Neuronal stem cell (in vitro differentiated cells): ENCODE results near the gene OPTC.

Experiments
- DNase-seq: peaks from one replicate; pipeline ENCODE4 v3.0.0-alpha.2; 2013; ENCODE audit warnings: low spot score
- H2AFZ ChIP-seq: one replicate; pipeline ENCODE4 v1.6.1; 2013; ENCODE audit warnings: mild to moderate bottlenecking, low read length, inconsistent platforms
- H2AK5ac ChIP-seq: 2 replicates; pipeline ENCODE4 v1.6.1; 2013; ENCODE audit warnings: low read depth, mild to moderate bottlenecking, inconsistent platforms, low read length, moderate library complexity, mixed read lengths
- H2BK120ac ChIP-seq: 2 replicates; pipeline ENCODE4 v1.6.1; 2013; ENCODE audit warnings: low read depth, mild to moderate bottlenecking, inconsistent platforms, low read length, moderate library complexity, mixed read lengths
- H2BK12ac ChIP-seq: one replicate; pipeline ENCODE4 v1.6.1; 2013; ENCODE audit warnings: low read length, inconsistent platforms
- H2BK15ac ChIP-seq: 2 replicates; pipeline ENCODE4 v1.6.1; 2013; ENCODE audit warnings: mild to moderate bottlenecking, low read length, inconsistent platforms, mixed read lengths
- H2BK5ac ChIP-seq: one replicate; pipeline ENCODE4 v1.6.1; 2013; ENCODE audit warnings: inconsistent platforms, mild to moderate bottlenecking, low read length, moderate library complexity
- H3K14ac ChIP-seq: one replicate; pipeline ENCODE4 v1.6.1; 2013; ENCODE audit warnings: low read length, inconsistent platforms
- H3K18ac ChIP-seq: 2 replicates; pipeline ENCODE4 v1.6.1; 2013; ENCODE audit warnings: low read length, inconsistent platforms
- H3K23ac ChIP-seq: 2 replicates; pipeline ENCODE4 v1.6.1; 2013; ENCODE audit warnings: low read depth, mild to moderate bottlenecking, mixed read lengths, low read length, inconsistent platforms; ENCODE audit not compliant: poor library complexity
- H3K27ac ChIP-seq: replicated peaks from 3 replicates; pipeline ENCODE4 v1.5.1; 2013; ENCODE audit warnings: low read length, inconsistent platforms
- H3K27me3 ChIP-seq, 3 experiments: 2 replicates each; pipeline ENCODE4 v1.6.1; 2013; ENCODE audit warnings: low read length in 3 of 3, mild to moderate bottlenecking in 2 of 3, inconsistent platforms in 1 of 3, low read depth in 1 of 3, mixed read lengths in 1 of 3, moderate library complexity in 1 of 3; ENCODE audit not compliant: control insufficient read depth in 3 of 3, insufficient read depth in 3 of 3
- H3K36me3 ChIP-seq, 2 donors: replicated peaks in 1 of 2; 2 replicates each; pipeline ENCODE4 v1.6.1; 2013; ENCODE audit warnings: low read length in 2 of 2; ENCODE audit not compliant: control insufficient read depth in 2 of 2, insufficient read depth in 2 of 2
- H3K4ac ChIP-seq: 2 replicates; pipeline ENCODE4 v1.6.1; 2013; ENCODE audit warnings: inconsistent platforms, mild to moderate bottlenecking, low read length, moderate library complexity
- H3K4me1 ChIP-seq, 2 donors: 1 replicate in 1 of 2; 2 replicates in 1 of 2; pipeline ENCODE4 v1.6.1; 2013; ENCODE audit warnings: low read length in 2 of 2, low read depth in 1 of 2; ENCODE audit not compliant: control insufficient read depth in 2 of 2, insufficient read depth in 1 of 2
- H3K4me2 ChIP-seq: one replicate; pipeline ENCODE4 v1.6.1; 2013; ENCODE audit warnings: mild to moderate bottlenecking, low read length, inconsistent platforms; ENCODE audit not compliant: insufficient read depth, poor library complexity, severe bottlenecking
- H3K4me3 ChIP-seq, 2 donors: 2 replicates each; pipeline ENCODE4 v1.5.1; 2013; ENCODE audit warnings: low read length in 2 of 2, mild to moderate bottlenecking in 2 of 2, inconsistent platforms in 1 of 2, moderate library complexity in 1 of 2
- H3K79me1 ChIP-seq: one replicate; pipeline ENCODE4 v1.6.1; 2013; ENCODE audit warnings: low read depth, mild to moderate bottlenecking, inconsistent platforms, low read length, moderate library complexity
- H3K9ac ChIP-seq: one replicate; pipeline ENCODE4 v1.6.1; 2013; ENCODE audit warnings: mild to moderate bottlenecking, low read depth, low read length, inconsistent platforms; ENCODE audit not compliant: poor library complexity
- H3K9me3 ChIP-seq, 2 donors: replicated peaks in 1 of 2; 2 replicates each; pipeline versions ENCODE3 to v1.6.1; 2013; ENCODE audit warnings: low read length in 2 of 2, mild to moderate bottlenecking in 2 of 2, inconsistent platforms in 1 of 2, low read depth in 1 of 2, mixed read lengths in 1 of 2, moderate library complexity in 1 of 2; ENCODE audit not compliant: control insufficient read depth in 2 of 2, insufficient read depth in 1 of 2
- H4K8ac ChIP-seq: one replicate; pipeline ENCODE4 v1.6.1; 2013; ENCODE audit warnings: low read depth, mild to moderate bottlenecking, inconsistent platforms, low read length, moderate library complexity
- H4K91ac ChIP-seq: one replicate; pipeline ENCODE4 v1.6.1; 2013; ENCODE audit warnings: low read length, low read depth, mild to moderate bottlenecking, inconsistent platforms; ENCODE audit not compliant: poor library complexity
- WGBS, 2 donors: extraction: QIAGEN DNeasy Blood & Tissue Kit; methylation state at CpG; one replicate each; pipeline ENCODE4 v1.1.7; 2013; ENCODE audit warnings: missing lambda C conversion rate in 2 of 2, mixed read lengths in 1 of 2; ENCODE audit not compliant: insufficient read length in 2 of 2, insufficient replicate concordance in 1 of 2; ENCODE audit errors: extremely low coverage in 2 of 2; 5-methylcytosine and 5-hydroxymethylcytosine counted together

The OPTC gene

DNA sequence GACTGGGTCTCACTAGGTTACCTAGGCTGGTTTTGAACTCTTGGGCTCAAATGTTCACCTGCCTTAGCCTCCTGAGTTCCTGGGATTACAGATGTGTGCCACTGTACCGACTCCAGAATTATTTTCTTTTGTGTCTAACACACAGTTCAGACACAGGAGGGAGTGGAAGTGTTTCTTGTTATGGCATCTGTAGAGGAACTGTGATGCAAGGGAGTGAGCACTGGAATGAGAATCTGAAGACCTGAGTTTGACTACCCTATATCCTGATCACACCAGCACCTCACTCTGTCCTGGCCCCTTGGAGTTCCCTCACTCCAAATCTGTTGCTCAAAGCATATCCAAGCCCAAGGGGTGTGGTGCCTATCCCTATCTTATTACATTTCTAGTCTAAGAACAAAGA, 15.2 kb downstream of the OPTC start:
- Histone ChIP-seq H2BK5ac (no peak overlapping the region), H3K4me2 (no peak overlapping the region), H2BK120ac (no peak overlapping the region), H3K4ac (no peak overlapping the region), H3K27ac (no peak overlapping the region), H3K23ac (no peak overlapping the region), H3K9me3 (no peaks in the 10 kb centered on the region), H2AFZ (peak overlapping the region; percentile 93), H3K4me3 (no peak overlapping the region), H3K4me1 (peaks cover 42 to 49% of the 10 kb centered on the region in 2 donors), H4K8ac (no peak overlapping the region), H2BK15ac (no peak overlapping the region), H3K27me3 (no peaks in the 10 kb centered on the region), H2AK5ac (no peak overlapping the region), H3K14ac (no peak overlapping the region), H3K18ac (no peak overlapping the region), H3K36me3 (no peaks in the 10 kb centered on the region), H4K91ac (no peak overlapping the region), H3K9ac (no peak overlapping the region), H3K79me1 (no peaks in the 10 kb centered on the region), H2BK12ac (no peak overlapping the region)
- no CpG with 5 or more reads among the region's 1 CpG for WGBS, 2 donors
- no peak for DNase-seq

DNA sequence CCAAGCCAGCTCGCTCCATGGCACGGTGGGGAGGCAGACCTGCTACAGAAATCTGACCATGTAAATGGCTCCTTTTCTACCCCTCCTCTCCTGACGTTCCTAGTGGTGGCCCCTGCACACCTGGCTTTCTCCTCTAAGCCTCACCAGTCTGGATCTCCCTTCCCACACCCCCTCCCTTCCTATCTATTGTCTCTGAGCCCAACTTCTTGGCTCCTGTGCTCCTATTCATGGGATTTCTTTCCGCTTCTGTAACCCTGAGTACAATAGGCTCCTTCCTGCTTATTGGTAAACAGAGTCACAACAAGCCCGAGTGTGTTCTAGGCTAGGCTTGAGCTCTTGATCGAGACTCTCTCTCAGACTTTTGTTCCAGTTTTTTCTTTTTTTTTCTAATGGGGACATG, 17.6 kb downstream of the OPTC start:
- no peak overlapping the region for H2BK120ac ChIP-seq
- no peak overlapping the region for H3K4me2 ChIP-seq
- H3K18ac ChIP-seq: no peak overlapping the region
- H4K91ac ChIP-seq: no peak overlapping the region
- no peak overlapping the region for H3K14ac ChIP-seq
- no peaks in the 10 kb centered on the region for H3K36me3 ChIP-seq
- no peak overlapping the region for H2AFZ ChIP-seq
- H2BK12ac ChIP-seq: no peak overlapping the region
- no peak overlapping the region for H3K23ac ChIP-seq
- no peaks in the 10 kb centered on the region for H3K79me1 ChIP-seq
- peaks cover 0 to 9% (median 0%) of the 10 kb centered on the region in 3 experiments for H3K27me3 ChIP-seq
- H4K8ac ChIP-seq: no peak overlapping the region
- no peak overlapping the region for H2BK5ac ChIP-seq
- H3K4me3 ChIP-seq: no peak overlapping the region
- peaks cover 48 to 58% of the 10 kb centered on the region in 2 donors for H3K4me1 ChIP-seq
- no peaks in the 10 kb centered on the region for H3K9me3 ChIP-seq
- no CpG with 5 or more reads among the region's 6 CpGs for WGBS, 2 donors
- DNase-seq: no peak
- no peak overlapping the region for H2AK5ac ChIP-seq
- H3K4ac ChIP-seq: no peak overlapping the region
- peak overlapping the region; percentile 24 for H3K9ac ChIP-seq
- no peak overlapping the region for H2BK15ac ChIP-seq
- H3K27ac ChIP-seq: no peak overlapping the region

DNA sequence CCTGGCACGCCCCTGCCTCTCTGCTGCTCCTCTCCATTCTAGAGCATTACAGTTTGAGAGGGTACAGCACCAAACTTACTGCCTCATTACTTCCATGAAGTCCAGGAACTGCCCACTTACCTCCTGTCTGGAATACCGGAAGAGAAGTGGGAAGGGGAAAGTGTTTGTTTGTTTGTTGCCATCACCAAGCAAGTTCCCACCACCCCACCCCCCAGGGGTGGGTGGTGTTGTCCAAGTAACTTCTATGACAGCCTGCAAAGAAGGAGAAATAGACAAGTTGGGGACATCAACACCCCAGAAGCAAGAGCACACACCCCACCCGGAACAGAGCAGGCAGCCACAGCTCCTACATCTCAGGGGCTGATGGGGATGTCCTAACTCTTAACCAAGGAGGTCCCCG, 18.0 kb downstream of the OPTC start:
- Histone ChIP-seq H3K79me1 (no peaks in the 10 kb centered on the region), H3K18ac (no peak overlapping the region), H2BK12ac (no peak overlapping the region), H3K4me1 (peaks cover 46 to 60% of the 10 kb centered on the region in 2 donors), H2BK15ac (no peak overlapping the region), H3K14ac (no peak overlapping the region), H3K27me3 (peaks cover 0 to 13% (median 0%) of the 10 kb centered on the region in 3 experiments), H3K4me2 (no peak overlapping the region), H2AK5ac (no peak overlapping the region), H4K91ac (no peak overlapping the region), H3K27ac (no peak overlapping the region), H3K4me3 (no peak overlapping the region), H3K4ac (no peak overlapping the region), H2AFZ (no peak overlapping the region), H3K36me3 (no peaks in the 10 kb centered on the region), H4K8ac (no peak overlapping the region), H2BK120ac (no peak overlapping the region), H3K23ac (no peak overlapping the region), H3K9me3 (no peaks in the 10 kb centered on the region), H2BK5ac (no peak overlapping the region), H3K9ac (no peak overlapping the region)
- DNase-seq: no peak
- no CpG with 5 or more reads among the region's 4 CpGs for WGBS, 2 donors

DNA sequence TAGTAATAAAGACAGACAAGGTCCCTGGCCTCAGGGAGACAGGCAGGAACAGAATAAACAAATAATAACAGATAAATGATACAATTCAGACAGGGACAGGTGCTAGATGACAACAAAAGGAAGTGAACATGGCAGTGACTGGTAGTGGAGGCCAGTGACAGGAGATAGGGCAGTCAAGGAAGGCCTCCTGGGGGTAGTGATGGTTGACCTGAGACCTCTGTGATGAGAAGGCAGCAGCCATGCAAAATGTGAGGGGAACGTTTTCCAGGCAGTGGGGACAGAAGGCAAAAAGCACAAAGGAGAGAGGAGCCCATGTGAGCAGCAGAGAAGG, 18.5 kb downstream of the OPTC start:
- no peak overlapping the region for H3K23ac ChIP-seq
- H3K79me1 ChIP-seq: no peaks in the 10 kb centered on the region
- H3K14ac ChIP-seq: no peak overlapping the region
- no peak overlapping the region for H4K8ac ChIP-seq
- peaks cover 0 to 19% (median 0%) of the 10 kb centered on the region in 3 experiments for H3K27me3 ChIP-seq
- H2BK12ac ChIP-seq: no peak overlapping the region
- no peak overlapping the region for H2BK5ac ChIP-seq
- H2BK15ac ChIP-seq: peak overlapping the region; percentile 34
- H3K18ac ChIP-seq: peak overlapping the region; percentile 49
- H2AK5ac ChIP-seq: peak overlapping the region; percentile 87
- no peak overlapping the region for H4K91ac ChIP-seq
- H3K4me2 ChIP-seq: no peak overlapping the region
- no peaks in the 10 kb centered on the region for H3K9me3 ChIP-seq
- no peak overlapping the region for H3K4ac ChIP-seq
- WGBS, 2 donors: no CpG with 5 or more reads among the region's 1 CpG
- peaks cover 44 to 57% of the 10 kb centered on the region in 2 donors for H3K4me1 ChIP-seq
- no peaks in the 10 kb centered on the region for H3K36me3 ChIP-seq
- H2BK120ac ChIP-seq: no peak overlapping the region
- no peak overlapping the region for H3K27ac ChIP-seq
- no peak for DNase-seq
- peak overlapping the region; percentile 75 for H2AFZ ChIP-seq
- H3K4me3 ChIP-seq: no peak overlapping the region
- H3K9ac ChIP-seq: no peak overlapping the region
